GM18507 (cell line): ENCODE data around the gene TRIM67.
"Not testable (repeated sequence)": the region's sequence is repeated elsewhere in the genome, so short reads cannot be mapped to it uniquely, and the experiment has no call there.

Source experiments
- DNase-seq: peaks from one replicate; pipeline ENCODE4 v3.0.0; 2011; ENCODE audit warnings: low read depth; ENCODE audit not compliant: insufficient read length; ENCODE audit errors: extremely low spot score
- FAIRE-seq: peaks from 2 replicates; lab custom pipeline; 2011; peaks lifted over from hg19 to GRCh38; lab: Jason Lieb, UNC

The TRIM67 gene

DNA sequence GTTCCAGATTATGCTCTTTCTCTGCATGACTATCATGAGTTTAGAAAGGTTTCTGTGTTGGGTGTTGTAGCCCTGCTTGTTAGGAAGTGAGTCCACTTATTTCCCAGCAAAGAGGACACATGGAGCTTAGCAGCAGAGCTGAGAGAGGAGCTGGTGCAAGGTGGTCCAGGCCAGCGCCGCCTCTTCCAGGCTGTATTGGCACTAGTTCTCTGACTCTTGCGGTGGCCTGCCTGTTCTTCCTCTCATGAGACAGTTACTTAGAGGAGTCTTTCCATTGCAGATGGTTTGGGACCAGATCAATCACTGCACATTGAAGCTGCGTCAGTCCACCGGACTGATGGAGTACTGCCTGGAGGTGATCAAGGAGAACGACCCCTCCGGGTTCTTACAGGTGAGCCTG is 38.0 kb downstream of the TRIM67 start:
- DNase-seq (no peak), FAIRE-seq (no peak)

DNA sequence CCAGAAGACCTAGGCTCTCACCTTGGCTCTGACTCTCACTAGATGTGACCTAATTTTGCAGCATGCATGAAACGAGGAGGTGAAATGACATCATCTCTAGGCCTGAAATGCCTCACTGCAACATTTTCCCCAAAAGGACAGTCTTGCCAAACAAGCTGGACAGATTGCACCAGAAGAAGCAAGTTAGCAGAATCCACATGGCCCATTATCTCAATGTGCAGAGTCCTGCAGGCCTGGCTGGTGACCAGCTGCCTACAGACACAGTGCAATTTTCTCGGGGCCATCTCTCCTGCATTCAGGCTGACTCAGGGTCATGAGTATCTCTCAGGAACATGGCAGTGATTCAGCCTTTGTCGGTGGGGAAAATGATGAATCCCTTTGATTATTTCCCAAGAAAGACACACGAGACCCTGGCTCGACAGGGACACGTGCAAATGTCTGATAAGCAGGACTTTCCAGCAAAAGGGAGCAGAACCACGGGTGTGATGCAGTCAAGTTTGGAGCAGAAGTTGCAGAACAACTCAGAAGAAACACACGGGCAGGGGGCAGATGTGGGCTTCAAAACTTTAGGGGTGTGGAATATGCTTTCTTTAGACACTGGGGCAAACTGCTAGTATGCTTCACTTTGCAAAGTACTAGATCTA is 38.7 kb downstream of the TRIM67 start:
- DNase-seq (no peak), FAIRE-seq (no peak)

DNA sequence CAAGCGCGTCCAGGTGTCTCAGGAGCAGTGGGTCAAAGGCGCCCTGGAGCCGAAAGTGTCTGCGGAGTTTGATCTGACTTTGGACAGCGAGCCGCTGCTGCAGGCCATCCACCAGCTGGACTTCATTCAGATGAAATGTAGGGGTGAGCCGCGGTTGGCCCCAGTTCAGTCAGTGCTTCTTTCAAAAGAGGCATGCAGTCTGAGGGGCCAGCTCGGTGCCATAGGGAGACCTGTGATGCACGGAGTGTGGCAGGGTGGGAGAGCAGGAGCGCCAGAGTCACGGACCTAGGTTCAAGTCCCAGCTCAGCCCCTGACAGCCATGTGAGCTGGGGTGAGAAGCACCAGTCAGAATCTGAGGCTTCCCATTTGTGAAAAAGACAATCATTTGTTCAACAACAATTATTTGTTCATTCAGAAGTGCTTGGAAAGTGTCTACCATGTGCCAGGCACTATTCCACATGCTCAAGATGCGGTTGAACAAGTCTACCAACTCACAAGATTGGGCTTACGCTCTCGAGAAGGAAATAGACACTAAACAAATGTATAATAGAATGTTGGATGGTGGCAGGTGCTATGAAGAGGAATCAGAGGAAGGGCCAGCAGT is 39.6 kb downstream of the TRIM67 start:
- no peak for DNase-seq
- FAIRE-seq: no peak

DNA sequence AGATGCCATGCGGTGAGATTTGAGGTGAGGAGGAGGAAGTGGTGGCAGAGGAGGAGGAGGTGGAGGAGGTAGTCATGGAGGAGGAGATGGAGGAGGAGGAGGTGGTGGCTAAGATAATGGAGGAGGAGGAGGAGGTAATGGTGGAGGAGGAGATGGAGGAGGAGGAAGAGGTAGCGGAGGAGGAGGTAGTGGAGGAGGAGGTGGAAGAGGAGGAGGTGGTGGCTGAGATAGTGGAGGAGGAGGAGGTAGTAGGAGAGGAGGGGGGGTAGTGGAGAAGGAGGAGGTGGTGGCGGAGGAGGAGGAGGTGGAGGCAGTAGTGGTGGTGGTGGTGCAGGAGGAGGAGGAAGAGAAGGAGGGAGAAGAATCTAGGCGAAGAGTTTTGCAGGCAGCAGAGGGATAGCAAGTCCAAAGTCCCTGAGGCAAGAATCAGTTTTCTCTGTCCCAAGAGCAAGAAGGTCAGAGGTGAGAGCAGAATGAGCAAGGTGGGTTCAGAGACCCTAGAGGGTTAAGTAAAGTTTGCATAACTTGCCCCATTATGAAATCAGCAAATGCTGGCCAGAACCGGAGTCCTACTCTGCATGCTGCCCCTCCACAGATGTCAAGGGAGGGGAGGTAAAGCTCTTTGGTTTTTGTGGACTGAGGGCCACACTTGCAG is 40.2 kb downstream of the TRIM67 start:
- FAIRE-seq: no peak
- DNase-seq: no peak

DNA sequence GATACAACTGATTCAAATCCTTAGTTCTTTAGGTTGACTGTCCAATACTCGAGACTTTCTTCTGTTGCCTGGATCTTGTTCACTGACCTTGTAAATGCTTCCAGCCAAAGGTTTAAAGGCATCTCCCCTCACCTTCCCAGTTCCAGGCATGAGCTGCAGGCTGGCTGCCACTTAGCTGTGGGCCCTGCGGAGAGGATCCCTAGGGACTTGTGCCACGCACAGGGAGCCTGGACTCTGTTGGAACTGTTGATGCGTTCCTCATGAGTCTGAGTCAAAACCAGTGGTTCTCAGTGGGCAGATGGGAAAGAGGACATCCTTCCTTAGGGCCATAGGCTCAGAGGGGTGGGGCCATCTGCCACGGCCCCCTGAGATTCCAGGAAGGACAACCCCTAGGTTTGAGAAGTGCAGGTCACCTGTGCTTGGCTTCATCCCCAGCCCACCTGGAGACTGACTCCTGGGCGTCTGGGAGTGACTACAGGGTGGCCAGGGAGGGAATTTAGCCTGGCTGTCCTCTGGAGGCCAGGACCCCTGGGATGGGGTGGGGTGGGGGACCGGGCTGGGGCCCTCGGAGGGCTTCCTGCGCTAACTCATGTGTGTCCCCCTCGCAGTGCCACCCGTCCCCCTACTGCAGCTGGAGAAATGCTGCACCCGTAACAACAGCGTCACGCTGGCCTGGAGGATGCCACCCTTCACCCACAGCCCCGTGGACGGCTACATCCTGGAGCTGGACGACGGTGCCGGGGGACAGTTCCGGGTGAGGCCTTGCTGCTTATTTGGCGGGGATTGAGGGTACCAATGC is 41.6 kb downstream of the TRIM67 start:
- no peak for FAIRE-seq
- DNase-seq: no peak

DNA sequence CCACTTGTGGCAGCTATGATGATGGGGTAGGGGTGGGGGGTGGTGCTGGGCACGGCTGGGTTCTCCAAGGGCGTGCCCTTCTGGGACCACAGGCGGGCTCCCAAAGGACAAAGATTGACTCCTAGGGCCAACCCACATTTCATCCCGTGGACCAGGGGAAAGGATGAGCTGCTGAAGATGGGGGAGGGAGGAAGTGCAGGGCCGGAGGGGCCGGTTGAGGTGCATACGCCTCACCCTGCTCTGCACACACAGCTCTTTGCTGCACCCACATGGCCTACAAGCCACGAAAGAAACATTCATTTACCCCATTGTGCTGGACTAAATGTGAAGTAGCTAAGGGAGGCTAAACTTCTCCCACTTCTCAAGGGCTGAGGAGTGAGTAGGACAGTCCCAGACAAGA is 45.0 kb downstream of the TRIM67 start:
- FAIRE-seq (no peak), DNase-seq (no peak)

DNA sequence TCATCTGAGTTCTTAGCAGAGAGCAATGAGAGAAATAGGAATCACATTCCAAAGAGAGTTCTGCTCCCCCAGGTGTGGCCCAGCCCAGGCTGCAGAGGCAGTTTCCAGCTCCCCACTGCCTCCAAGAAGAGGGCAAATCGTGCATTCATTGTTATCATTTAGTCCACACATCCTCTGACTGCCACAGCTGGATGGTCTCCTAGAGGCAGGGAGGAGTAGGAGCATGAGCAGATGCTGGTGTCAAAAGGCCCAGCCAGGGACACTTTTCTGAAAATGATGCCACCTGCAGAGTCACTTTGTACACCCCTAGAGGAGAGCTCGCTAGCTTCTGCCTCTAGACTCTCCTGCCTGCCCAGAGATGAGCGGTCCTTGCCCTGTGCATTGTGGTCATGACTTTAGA is 45.6 kb downstream of the TRIM67 start:
- no peak for DNase-seq
- FAIRE-seq: no peak

DNA sequence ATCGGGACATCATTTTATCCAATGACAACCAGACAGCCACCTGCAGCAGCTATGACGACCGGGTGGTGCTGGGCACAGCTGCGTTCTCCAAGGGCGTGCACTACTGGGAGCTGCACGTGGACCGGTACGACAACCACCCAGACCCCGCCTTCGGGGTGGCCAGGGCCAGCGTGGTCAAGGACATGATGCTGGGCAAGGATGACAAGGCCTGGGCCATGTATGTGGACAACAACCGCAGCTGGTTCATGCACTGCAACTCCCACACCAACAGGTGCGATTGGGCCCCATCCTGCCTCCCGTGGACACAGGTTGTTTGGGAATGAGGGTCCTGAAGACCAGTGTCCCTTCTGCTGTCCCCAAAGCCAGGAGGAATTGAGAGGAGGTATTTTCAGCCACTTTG is 47.1 kb downstream of the TRIM67 start:
- DNase-seq (no peak), FAIRE-seq (no peak)

DNA sequence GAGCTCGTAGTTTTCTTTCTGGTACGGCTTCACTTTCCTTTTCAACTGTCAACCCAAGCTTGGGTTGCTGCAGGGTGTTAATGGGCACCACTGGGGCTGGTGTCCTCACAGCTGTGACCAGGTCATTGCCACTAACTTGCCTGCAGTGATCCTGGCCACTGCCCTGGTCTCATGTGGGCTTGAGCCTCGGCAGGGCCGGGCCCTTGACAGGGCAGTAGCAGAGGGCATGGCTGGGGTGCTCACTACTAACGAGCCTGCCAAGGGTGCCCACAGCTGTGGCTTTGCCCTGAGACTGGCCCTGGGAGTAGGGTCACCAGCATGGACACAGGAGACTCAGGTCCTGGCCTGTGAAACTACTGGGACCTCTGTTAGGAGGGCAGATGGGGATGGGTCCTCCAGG is 47.7 kb downstream of the TRIM67 start:
- DNase-seq (no peak), FAIRE-seq (no peak)

DNA sequence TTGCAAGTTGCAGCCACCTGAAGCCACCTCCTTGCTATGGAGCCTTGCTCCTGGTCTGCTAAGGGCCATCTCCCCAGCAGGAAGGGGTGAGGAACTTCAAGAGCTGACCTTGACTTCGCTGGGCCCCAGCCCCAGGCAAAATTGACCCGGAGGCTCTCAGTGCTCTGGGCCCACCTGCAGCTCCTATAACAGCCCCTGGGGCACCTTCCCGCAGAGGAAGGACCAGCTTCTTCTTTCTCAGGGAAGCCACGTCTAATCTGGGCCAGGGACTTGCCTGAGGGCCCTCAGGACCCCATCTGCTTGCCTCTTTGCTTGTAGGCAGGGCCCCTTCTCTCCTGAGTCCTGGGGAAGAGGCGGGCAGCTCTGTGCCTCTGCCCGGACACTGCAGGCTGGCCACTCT is 48.3 kb downstream of the TRIM67 start:
- FAIRE-seq: no peak
- no peak for DNase-seq

DNA sequence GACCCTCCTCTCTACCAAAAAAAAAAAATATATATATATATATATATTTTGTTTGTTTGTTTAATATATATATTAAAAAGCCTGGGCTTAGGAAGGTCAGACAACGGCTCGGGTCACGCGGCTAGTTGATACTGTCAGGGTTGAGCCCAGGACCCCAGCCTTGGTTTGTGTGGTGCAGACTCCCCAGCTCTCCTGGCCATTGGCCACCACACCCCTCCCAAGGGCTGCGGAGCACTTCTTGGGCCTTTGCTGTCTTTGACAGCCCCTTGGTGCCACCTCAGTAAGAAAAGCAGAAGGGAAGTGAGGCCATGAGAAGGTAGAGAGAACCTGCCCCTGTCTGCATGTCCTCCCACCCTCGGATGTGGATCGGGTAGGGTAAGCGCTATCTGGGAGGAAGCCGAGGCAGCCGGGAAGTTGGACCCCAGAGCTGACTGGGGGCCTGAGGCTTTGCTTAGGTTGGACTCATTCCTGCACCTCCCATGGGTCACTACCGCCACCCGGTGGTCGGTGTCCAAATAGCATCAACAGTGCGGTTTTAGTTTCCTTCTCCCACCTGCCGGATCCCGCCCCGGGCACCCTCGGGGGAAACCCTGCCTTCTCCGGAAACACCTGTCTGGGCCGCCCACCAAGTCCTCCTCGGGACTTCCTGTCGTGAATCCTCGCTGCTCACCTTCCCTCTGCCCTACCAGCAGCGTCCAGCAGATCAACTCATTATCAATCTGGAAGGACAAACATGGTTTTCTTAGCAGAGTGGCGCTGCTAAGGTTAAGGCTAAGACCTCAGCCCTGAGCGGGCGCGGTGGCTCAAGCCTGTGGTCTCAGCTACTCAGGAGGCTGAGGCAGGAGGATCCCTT is 49.4 kb downstream of the TRIM67 start:
- DNase-seq: peak; percentile 76
- peak; percentile 95 for FAIRE-seq

DNA sequence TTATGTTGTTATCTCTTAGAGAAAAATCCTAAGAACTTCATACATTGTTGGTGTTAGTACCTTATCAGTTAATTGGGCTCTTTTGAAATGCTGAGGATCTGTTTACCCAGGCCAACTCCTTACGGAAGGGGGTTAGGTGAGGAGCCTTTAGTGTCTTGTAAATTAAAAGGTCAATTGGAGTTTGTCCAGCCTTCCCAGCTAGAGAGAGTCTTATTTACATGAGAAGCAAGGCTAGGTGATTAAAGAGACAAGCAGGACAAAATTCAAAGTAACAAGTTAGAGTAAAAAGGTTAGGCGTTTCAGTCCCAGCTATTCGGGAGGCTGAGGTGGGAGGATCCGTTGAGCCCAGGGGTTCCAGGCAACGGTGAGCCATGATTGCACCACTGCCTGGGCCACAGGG is 50.4 kb downstream of the TRIM67 start:
- FAIRE-seq: not testable (repeated sequence)

DNA sequence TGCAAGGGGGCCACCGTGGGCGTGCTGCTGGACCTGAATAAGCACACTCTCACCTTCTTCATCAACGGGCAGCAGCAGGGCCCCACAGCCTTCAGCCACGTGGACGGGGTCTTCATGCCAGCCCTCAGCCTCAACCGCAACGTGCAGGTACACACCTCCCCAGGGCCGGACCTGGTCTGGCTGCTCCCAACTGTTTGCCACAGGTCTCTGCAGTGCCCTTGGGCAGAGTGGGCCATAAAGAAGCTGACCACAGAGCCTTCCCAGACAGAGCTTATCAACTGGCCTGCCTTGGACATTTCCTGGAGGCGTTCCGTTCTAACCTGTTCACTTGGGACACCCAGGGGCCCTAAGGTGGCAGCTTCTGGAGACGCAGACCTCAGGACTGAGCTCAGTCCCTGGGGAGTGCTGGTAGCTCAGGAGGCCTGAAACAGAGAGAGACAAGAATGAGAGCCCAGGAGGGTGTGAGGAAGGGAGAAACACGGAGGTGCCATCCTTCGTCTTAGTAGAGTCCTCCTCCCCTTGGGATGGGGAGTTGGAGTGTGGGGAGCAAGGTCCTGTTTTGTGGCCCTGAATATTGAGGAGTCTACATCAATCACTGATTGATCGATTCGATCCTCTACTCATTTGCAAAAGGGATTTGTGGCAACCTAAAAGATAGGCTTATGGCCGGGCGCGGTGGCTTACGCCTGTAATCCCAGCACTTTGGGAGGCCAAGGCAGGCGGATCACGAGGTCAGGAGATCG is 52.1 kb downstream of the TRIM67 start:
- FAIRE-seq: no peak
- DNase-seq: no peak

More for the DNA sequence above, 50.4 kb downstream of the TRIM67 start:
- not testable (repeated sequence) for DNase-seq

DNA sequence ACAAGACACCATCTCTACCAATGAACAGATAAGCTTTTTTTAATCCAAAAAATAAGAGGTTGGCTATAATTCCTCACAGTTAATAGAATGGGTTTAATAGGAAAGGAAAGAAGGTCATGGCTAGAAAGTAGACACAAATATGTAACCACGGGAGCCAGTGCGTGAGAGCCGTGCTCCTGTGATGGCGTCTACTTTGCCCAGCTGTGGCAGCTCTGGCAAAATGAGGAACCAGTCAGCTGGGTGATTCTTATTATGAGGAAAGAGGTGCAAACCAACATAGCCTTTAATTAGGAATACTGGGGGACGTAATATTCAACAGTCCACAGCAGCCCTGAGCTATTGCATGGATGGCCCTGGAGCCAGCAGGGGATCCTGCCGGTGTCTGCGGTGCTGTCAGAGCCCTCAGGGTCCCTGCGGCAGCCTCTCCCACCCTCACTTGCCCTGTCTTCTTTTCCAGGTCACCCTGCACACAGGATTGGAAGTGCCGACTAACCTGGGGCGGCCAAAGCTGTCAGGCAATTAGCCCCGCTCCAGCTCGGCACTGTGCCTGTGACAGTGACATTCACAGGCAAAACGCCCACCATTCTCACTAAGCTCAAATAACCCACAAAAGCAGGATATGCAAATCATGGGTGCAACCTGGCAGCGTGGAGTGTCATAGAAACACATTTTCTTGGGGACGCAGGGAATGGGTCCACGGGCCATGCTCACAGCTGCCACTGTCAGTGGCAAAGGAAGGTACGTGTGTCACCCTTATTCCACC is 53.2 kb downstream of the TRIM67 start:
- DNase-seq (no peak), FAIRE-seq (peak; percentile 62)

DNA sequence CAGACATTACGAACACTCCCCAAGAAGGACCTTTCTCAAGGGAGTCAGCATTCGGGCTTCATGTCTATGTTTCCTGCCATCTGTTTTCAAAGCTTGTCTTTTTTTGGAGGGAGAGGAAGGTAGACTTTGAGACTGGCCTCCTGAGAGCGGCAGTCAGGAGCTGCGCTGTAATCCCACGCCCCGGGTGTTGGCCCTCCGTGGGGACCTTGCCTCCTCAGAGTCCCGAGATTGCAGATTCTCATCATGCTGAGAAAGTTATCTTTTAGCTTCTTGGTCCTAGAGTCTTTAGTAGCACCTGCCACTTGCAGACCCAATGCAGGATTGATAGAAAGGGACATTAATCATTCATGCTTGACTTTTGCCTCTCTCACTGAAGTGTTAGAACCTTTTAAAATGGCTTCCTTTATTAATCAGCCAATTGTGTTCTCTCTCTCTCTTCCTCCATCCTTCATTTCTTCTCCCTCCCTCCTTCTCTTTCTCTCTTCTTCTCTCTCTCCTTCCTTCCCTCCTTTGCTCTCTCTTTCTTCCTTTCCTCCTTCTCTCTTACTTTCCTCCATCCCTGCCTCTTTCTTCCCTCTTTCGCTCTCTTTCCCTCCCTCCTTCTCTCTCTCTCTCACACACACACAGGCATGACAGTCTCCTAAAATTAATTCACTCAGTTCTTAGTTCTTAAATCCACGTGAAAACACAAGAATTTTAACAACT is 54.0 kb downstream of the TRIM67 start:
- peak; percentile 35 for FAIRE-seq

DNA sequence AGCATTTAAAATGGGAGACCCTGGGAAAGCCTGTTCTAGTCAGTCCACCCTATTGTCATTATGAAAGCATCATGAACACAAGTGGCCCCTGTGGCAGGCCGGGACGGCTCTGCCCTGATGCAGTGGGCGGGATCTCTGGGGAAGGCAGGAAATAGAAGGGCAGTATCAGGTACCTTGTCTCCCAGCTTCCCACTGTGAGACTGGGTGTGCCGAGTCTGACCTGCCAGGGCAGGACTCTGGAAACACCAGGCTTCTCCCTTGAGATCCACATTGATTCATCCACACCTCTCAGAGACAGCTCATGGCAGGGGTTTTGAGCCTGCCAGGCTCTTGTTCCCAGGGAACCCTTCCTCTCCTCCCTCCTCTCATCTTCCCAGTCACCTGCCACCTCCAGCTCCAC is 54.6 kb downstream of the TRIM67 start:
- peak; percentile 31 for FAIRE-seq
- DNase-seq: no peak

More for the DNA sequence above, 54.0 kb downstream of the TRIM67 start:
- DNase-seq: no peak

DNA sequence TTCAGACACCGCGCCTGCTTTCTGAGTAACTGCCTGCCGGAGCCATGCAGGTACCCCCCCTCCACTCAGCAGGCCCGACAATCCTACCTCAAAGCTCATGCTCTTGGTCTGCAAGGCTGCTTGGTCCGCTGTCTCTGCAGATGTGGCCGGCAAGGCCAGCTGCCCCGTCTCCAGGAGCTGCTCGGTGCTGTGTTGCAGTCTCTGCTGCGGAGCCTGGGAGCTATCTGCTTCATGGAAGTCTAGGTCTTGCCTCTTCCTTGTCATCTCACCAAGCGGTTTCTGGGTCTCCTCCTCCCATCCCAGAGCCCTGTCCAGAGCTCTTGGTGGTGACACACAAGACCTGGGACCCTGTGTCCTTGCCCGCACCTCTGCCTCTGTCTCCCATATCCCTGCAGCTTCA is 55.2 kb downstream of the TRIM67 start:
- no peak for DNase-seq
- no peak for FAIRE-seq

DNA sequence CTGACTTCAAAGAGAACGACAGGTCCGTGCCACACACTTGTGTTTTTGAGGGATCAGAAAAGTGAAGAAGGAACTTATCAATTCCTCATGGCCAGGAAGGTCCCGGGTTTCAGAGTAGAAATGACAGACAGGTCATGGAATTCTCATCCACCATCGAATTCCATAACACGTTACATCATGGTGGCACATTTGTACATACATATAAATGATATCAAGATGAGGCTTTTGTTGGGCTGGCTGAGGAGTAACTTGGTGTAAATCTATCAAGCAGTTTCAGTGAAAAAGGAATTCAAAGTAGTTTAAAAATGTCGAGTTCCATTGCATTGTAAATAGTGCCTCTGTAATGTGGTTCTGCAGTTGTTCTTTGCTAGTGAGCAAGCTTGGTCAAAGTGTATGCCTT is 56.2 kb downstream of the TRIM67 start:
- FAIRE-seq: no peak
- no peak for DNase-seq
